ENCODE results near the gene SLC6A1. TPM values are rescaled to one million over a fixed set of nuclear protein-coding genes. Genes with fewer than 3 reads are reported as not detected.

The SLC6A1 gene
- total and polyA plus RNA-seq, 11 donors = 0.40 to 3.1 (median 1.2) TPM

DNA sequence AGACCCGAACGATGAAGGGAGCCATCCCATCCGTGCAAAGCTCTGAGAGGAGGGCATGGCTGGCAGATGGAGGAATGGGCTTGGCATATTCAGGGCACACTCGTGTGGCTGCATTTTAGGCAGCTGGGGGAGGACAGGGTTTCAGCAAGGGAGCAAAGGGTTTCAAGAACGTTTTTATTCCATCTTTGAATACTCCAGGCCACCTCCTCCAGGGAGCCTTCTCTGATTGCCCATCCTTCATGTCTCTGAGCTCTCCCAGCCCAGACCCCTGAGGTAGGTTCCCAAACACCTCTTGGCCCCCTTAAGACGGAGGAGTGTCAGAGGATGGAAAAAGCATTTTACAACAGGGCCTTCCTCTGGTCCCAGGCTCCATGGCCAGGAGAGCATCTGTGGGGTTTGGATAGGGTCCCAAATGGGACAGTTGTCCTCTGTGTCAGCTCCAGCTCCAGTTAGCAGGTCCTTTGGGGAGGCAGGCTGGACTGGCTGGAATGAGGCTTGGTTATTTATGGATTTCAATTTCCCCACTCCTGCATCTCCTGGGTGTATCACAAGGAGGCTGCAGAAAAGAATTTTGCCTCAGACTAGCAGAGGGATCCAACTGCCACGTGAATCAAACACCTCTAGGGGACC, 17.7 kb upstream of the SLC6A1 start:
- Histone ChIP-seq H3K9me3 (no peaks in the 10 kb centered on the region), H3K27ac (no peak overlapping the region), H3K27me3 (peaks cover 0 to 23% (median 0%) of the 10 kb centered on the region in 9 donors), H3K4me1 (peaks cover 0 to 1% (median 0%) of the 10 kb centered on the region in 12 donors), H3K36me3 (no peaks in the 10 kb centered on the region), H3K4me3 (no peak overlapping the region)
- intact Hi-C loops (cut with DNase I) = no loop called here
- TF ChIP-seq, protein P1, sequence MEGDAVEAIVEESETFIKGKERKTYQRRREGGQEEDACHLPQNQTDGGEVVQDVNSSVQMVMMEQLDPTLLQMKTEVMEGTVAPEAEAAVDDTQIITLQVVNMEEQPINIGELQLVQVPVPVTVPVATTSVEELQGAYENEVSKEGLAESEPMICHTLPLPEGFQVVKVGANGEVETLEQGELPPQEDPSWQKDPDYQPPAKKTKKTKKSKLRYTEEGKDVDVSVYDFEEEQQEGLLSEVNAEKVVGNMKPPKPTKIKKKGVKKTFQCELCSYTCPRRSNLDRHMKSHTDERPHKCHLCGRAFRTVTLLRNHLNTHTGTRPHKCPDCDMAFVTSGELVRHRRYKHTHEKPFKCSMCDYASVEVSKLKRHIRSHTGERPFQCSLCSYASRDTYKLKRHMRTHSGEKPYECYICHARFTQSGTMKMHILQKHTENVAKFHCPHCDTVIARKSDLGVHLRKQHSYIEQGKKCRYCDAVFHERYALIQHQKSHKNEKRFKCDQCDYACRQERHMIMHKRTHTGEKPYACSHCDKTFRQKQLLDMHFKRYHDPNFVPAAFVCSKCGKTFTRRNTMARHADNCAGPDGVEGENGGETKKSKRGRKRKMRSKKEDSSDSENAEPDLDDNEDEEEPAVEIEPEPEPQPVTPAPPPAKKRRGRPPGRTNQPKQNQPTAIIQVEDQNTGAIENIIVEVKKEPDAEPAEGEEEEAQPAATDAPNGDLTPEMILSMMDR (IDR thresholded peaks at IDR 0.05) = no peak
- no peak for TF ChIP-seq POLR2A (IDR thresholded peaks at IDR 0.05)
- WGBS, 4 donors = 70 to 76% (median 74%) methylated on average over 7 of the region's 7 CpGs
- ATAC-seq = no peak
- DNase-seq = no peak

DNA sequence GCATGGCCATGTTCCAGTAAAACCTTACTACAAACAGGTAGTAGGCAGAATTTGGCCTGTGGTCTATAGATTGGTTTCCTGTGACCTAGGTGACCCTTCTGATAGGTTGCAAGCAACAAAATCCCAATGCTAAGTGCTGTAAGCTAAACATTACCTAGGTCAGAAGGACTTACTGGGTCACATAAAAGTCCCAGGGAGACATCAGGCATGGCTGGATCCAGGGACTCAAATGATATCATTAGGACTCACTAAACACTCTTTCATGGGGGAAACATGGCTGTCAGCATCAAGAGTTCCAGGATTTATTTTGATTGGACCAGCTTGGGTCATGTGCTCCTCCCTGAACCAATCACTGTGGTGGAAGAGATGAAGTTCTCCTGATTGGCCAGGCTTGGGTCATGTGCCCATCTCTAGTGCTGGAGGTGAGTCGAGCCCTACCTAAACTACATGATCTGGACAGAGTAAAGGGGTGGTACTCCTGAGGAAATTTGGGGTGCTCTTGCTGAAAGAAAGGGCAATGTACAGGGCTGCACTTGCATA, 16.8 kb upstream of the SLC6A1 start:
- H3K36me3 ChIP-seq = no peaks in the 10 kb centered on the region
- no peak for ATAC-seq
- peaks cover 0 to 23% (median 0%) of the 10 kb centered on the region in 9 donors for H3K27me3 ChIP-seq
- no peak overlapping the region for H3K4me3 ChIP-seq
- no peaks in the 10 kb centered on the region for H3K9me3 ChIP-seq
- H3K4me1 ChIP-seq = peaks cover 0 to 7% (median 0%) of the 10 kb centered on the region in 12 donors
- H3K27ac ChIP-seq = no peak overlapping the region
- intact Hi-C loops (cut with DNase I) = no loop called here
- TF ChIP-seq, protein P1 (IDR thresholded peaks at IDR 0.05) = no peak
- no peak for TF ChIP-seq POLR2A (IDR thresholded peaks at IDR 0.05)
- WGBS, 4 donors = 90 to 100% (median 96%) methylated on average over 1 of the region's 1 CpG
- DNase-seq = peak in 1 of 5 donors; percentile 9

DNA sequence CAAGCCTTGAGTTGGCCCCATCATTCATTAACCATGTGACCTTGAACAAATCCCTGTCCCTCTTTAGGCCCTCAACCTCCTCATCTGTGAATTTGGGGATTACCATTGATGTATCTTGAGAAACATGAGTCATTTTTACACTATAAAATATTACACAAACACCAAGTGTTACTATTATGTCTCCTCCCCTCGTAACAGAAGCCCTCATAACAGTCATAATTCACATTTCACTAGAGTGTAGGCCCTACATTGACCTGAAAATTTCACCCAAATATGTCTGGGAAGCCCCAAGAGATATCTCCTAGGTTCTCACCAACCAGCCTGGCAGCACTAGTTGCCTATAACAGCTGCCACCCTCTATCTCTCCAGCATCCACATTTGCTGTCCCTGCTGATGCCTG, 15.8 kb upstream of the SLC6A1 start:
- WGBS, 4 donors = 92 to 100% (median 95%) methylated on average over 1 of the region's 1 CpG
- intact Hi-C loops (cut with DNase I) = no loop called here
- peaks cover 0 to 9% (median under 1%) of the 10 kb centered on the region in 12 donors for H3K4me1 ChIP-seq
- TF ChIP-seq, protein P1 (IDR thresholded peaks at IDR 0.05) = no peak
- TF ChIP-seq POLR2A (IDR thresholded peaks at IDR 0.05) = no peak
- H3K36me3 ChIP-seq = no peaks in the 10 kb centered on the region
- H3K27ac ChIP-seq = no peak overlapping the region
- DNase-seq (no peak), ATAC-seq (no peak)
- peaks cover 0 to 5% (median 0%) of the 10 kb centered on the region in 12 donors for H3K9me3 ChIP-seq
- H3K4me3 ChIP-seq = no peak overlapping the region
- H3K27me3 ChIP-seq = peaks cover 0 to 23% (median 0%) of the 10 kb centered on the region in 9 donors

DNA sequence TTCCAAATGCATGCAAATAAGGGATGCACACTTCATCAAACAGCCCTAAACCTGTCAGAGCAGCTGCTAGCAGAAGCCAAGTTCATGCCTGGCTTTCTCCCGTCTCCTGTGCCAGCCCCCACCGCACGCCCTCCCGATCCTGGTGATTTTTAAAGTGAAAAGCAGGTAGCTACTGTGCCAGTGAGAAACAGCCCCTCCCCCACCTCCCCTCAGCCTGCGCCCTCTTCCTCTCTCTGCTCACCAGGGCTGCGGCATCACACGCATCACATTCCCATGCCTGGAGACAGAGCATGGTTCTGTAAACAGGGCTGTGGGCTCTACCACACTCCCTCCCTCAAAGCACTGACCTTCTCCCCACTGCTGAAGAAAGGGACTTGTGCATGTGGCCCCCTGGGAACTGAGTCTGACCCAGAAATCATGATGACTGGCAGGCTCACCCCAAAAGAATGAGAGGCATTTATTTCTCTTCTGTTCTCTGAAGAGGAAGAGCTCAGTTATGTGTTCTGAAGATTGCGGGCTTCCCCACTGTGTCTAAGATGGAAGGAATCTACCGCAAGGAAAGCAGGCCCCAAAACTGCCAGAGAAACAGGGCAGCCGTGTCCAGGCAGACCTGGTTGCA, 14.5 kb upstream of the SLC6A1 start:
- DNase-seq (peak in 1 of 5 donors; percentile 6), ATAC-seq (no peak)
- peaks cover 0 to 5% (median 0%) of the 10 kb centered on the region in 12 donors for H3K9me3 ChIP-seq
- H3K4me1 ChIP-seq = peaks cover 0 to 22% (median 12%) of the 10 kb centered on the region in 12 donors
- 57 to 69% (median 65%) methylated on average over 10 of the region's 10 CpGs for WGBS, 4 donors
- peaks cover 0 to 12% (median 0%) of the 10 kb centered on the region in 9 donors for H3K27me3 ChIP-seq
- no peaks in the 10 kb centered on the region for H3K36me3 ChIP-seq
- no peak overlapping the region for H3K4me3 ChIP-seq
- intact Hi-C loops (cut with DNase I) = no loop called here
- TF ChIP-seq, protein P1 (IDR thresholded peaks at IDR 0.05) = no peak
- TF ChIP-seq POLR2A (IDR thresholded peaks at IDR 0.05) = no peak
- no peak overlapping the region for H3K27ac ChIP-seq

Data from heart left ventricle (tissue), 16 donors.